OCI-LY7 (cell line): ENCODE data around the gene ZFHX2.

ENCODE experiments used
- EZH2phosphoT487 ChIP-seq: fragments of 200-600 bp; sonication (generic); IDR thresholded peaks from 2 replicates; pipeline ENCODE4 v1.6.1; 2018; ENCODE audit warnings: low read depth, borderline replicate concordance, mild to moderate bottlenecking, mixed run types, antibody characterized with exemption, low read length, moderate library complexity, mixed read lengths
- TF ChIP-seq, protein P1 (sequence below): fragments of 200-600 bp; sonication (generic); conservative IDR thresholded peaks from 2 replicates; pipeline ENCODE4 v1.5.1; 2014; ENCODE audit warnings: mild to moderate bottlenecking, antibody characterized with exemption, low read length, moderate library complexity, mixed read lengths

DNA sequence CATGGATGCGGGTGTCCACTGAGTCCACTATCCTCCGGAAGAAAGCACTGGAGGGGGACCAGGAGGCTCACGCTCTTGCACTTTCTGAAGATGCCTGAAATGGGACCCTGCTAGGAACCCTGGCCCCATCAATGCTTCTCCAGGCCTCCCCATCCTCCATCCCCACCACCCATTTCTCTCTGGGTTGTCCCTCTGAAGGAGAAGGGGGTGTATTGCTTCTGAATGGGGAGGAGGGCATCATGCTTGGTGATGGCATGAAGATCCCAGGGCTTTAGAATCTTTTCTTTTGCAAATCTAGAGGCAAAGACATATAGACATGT, 27.7 kb upstream of the ZFHX2 start:
- TF ChIP-seq, protein P1, sequence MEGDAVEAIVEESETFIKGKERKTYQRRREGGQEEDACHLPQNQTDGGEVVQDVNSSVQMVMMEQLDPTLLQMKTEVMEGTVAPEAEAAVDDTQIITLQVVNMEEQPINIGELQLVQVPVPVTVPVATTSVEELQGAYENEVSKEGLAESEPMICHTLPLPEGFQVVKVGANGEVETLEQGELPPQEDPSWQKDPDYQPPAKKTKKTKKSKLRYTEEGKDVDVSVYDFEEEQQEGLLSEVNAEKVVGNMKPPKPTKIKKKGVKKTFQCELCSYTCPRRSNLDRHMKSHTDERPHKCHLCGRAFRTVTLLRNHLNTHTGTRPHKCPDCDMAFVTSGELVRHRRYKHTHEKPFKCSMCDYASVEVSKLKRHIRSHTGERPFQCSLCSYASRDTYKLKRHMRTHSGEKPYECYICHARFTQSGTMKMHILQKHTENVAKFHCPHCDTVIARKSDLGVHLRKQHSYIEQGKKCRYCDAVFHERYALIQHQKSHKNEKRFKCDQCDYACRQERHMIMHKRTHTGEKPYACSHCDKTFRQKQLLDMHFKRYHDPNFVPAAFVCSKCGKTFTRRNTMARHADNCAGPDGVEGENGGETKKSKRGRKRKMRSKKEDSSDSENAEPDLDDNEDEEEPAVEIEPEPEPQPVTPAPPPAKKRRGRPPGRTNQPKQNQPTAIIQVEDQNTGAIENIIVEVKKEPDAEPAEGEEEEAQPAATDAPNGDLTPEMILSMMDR, result no peak
- TF ChIP-seq EZH2phosphoT487, result no peak
